ENCODE results near the gene CHMP6. TPM values are rescaled to one million over a fixed set of nuclear protein-coding genes. Genes with fewer than 3 reads are reported as not detected.

CHMP6 gene
- polyA plus RNA-seq, 3 donors = 20.3 to 44.8 (median 44.1) TPM

DNA sequence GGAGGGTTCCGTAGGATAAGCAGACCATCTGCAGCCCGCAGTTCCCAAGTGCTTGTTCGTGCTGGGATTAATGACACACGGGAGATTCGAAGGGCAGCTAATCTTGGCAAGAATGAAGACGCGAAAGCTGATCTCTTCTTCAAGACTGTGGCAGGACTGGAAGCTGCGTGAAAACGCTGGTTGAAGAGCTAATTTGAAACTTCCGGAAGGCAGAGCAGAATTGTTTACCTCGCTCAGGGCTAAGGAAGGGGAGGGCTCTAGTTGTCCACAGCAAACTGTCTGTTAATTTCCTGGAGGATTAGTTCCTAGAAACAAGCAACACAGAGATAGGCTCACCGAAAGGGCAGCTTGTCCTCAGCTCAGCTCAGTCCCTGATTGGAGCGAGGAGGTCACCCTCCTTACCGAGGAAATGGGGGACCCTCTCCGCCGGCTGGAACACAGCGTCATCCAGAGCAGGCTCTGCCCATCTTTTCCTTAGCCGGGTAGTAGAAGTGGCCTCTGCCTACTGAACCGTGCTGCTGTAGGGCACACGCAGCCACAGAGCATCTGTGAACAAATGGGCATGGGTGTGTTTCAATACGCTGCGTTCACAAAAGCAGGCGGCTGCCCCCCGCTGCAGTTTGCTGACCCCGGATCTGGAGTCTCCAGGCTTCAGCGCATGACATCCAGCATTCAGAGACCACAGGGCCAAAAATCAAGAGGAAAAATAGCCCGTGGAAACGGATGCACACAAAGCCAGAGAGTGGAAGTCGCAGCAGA lies 26.6 kb downstream of the CHMP6 start:
- Histone ChIP-seq H3K4me3 (replicated peaks in 1 of 3; ENCODE audit: low read depth in 2 of 3, low read length in 3 of 3) (peak overlapping the region; percentile 39 to 74 (median 55)), H3K9me3 (replicated peaks in 1 of 2; ENCODE audit: control insufficient read depth in 1 of 2, insufficient read depth in 1 of 2, low read length in 2 of 2) (peaks cover 0 to 5% of the 10 kb centered on the region in 2 donors), H3K4me1 (ENCODE audit: control insufficient read depth in 1 of 2, insufficient read depth in 2 of 2, low read length in 2 of 2) (peaks cover 13 to 22% of the 10 kb centered on the region in 2 donors), H3K9ac (ENCODE audit: insufficient read depth, low read length, poor library complexity, severe bottlenecking) (peak overlapping the region; percentile 62), H4K20me1 (ENCODE audit: insufficient read depth, low read length) (no peaks in the 10 kb centered on the region), H3K4me2 (replicated peaks; ENCODE audit: extremely low read depth, low read length, poor library complexity, severe bottlenecking) (peak overlapping the region; percentile 75), H3K27ac (ENCODE audit: low read depth in 1 of 2, low read length in 2 of 2) (peak overlapping the region; percentile 37 to 77), H3K36me3 (replicated peaks in 1 of 2; ENCODE audit: control insufficient read depth in 1 of 2, insufficient read depth in 2 of 2, low read length in 2 of 2) (no peaks in the 10 kb centered on the region), H3K27me3 (ENCODE audit: control insufficient read depth in 2 of 2, insufficient read depth in 2 of 2, low read length in 2 of 2) (no peaks in the 10 kb centered on the region), H3K79me2 (ENCODE audit: insufficient read depth, low read length) (no peaks in the 10 kb centered on the region), H2AFZ (ENCODE audit: insufficient read depth, low read depth, low read length, poor library complexity, severe bottlenecking) (peak overlapping the region; percentile 90)
- H3K36me3 Mint-ChIP-seq = no peaks in the 10 kb centered on the region
- H3K4me1 Mint-ChIP-seq = peaks cover 23% of the 10 kb centered on the region
- peak in 2 of 3 donors; percentile 17 to 21 for DNase-seq
- peak overlapping the region; percentile 80 to 93 (median 90) for H3K27ac Mint-ChIP-seq
- H3K4me3 Mint-ChIP-seq = peak overlapping the region; percentile 80 to 98
- intact Hi-C loops (cut with micrococcal nuclease) = no loop called here
- peaks cover 6 to 9% (median 7%) of the 10 kb centered on the region in 3 donors for H3K27me3 Mint-ChIP-seq (ENCODE audit: low read depth in 3 of 3)
- H3K9me3 Mint-ChIP-seq = peaks cover 0 to 7% (median 5%) of the 10 kb centered on the region in 7 donors
- WGBS (ENCODE audit: insufficient coverage) = 1% methylated on average over 26 of the region's 29 CpGs
- TF ChIP-seq, protein P1, sequence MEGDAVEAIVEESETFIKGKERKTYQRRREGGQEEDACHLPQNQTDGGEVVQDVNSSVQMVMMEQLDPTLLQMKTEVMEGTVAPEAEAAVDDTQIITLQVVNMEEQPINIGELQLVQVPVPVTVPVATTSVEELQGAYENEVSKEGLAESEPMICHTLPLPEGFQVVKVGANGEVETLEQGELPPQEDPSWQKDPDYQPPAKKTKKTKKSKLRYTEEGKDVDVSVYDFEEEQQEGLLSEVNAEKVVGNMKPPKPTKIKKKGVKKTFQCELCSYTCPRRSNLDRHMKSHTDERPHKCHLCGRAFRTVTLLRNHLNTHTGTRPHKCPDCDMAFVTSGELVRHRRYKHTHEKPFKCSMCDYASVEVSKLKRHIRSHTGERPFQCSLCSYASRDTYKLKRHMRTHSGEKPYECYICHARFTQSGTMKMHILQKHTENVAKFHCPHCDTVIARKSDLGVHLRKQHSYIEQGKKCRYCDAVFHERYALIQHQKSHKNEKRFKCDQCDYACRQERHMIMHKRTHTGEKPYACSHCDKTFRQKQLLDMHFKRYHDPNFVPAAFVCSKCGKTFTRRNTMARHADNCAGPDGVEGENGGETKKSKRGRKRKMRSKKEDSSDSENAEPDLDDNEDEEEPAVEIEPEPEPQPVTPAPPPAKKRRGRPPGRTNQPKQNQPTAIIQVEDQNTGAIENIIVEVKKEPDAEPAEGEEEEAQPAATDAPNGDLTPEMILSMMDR (IDR thresholded peaks at IDR 0.05) = no peak

DNA sequence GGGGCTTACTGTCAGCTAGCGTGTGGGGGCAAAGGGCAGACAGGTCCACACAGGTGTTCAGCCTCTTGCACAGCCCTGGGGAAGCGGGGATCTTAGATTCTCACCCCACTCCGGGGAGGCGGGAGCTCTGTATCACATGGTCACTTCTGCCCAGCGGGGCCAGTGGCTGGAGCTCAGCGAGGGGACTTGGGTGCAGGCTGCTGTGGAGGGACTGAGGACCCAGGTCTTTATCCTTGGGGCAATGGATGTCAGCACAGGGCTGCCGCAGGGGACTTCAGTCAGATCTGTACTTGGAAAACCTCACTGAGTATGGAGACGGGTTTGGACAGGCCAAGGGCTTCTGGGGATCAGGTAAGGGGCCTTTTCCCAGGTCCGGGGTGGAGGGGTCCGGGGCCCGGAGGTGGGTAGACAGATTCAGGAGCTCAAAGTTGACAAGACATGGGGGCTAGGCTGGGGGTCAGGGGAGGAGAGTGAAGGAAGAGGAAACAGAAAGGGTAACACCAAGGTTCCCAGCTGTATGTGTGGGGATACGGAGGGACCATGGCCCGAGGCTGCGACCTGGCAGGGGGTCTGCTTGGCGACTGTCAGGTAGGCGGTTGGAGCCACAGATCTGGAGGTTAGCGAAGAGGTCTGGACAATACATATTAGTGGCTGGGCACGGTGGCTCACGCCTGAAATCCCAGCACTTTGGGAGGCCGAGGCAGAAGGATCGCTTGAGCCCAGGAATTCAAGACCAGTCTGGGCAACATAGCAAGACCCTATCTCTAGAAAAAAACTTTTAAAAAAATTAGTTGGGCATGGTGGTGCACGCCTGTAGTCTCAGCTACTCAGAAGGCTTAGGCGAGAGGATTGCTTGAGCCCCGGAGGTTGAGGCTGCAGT lies 28.2 kb downstream of the CHMP6 start:
- H3K4me1 Mint-ChIP-seq = peaks cover 29% of the 10 kb centered on the region
- TF ChIP-seq, protein P1 (IDR thresholded peaks at IDR 0.05) = no peak
- H3K4me2 ChIP-seq (replicated peaks; ENCODE audit: extremely low read depth, low read length, poor library complexity, severe bottlenecking) = no peak overlapping the region
- H3K27ac Mint-ChIP-seq = no peak overlapping the region
- H3K36me3 ChIP-seq (replicated peaks in 1 of 2; ENCODE audit: control insufficient read depth in 1 of 2, insufficient read depth in 2 of 2, low read length in 2 of 2) = no peaks in the 10 kb centered on the region
- no peak overlapping the region for H2AFZ ChIP-seq (ENCODE audit: insufficient read depth, low read depth, low read length, poor library complexity, severe bottlenecking)
- H3K9ac ChIP-seq (ENCODE audit: insufficient read depth, low read length, poor library complexity, severe bottlenecking) = no peak overlapping the region
- H3K4me3 Mint-ChIP-seq = no peak overlapping the region
- no peaks in the 10 kb centered on the region for H3K36me3 Mint-ChIP-seq
- H3K79me2 ChIP-seq (ENCODE audit: insufficient read depth, low read length) = no peaks in the 10 kb centered on the region
- peaks cover 0 to 5% of the 10 kb centered on the region in 2 donors for H3K9me3 ChIP-seq (replicated peaks in 1 of 2; ENCODE audit: control insufficient read depth in 1 of 2, insufficient read depth in 1 of 2, low read length in 2 of 2)
- no peak overlapping the region for H3K27ac ChIP-seq (ENCODE audit: low read depth in 1 of 2, low read length in 2 of 2)
- H3K4me3 ChIP-seq (replicated peaks in 1 of 3; ENCODE audit: low read depth in 2 of 3, low read length in 3 of 3) = no peak overlapping the region
- H3K9me3 Mint-ChIP-seq = peaks cover 0 to 7% (median 5%) of the 10 kb centered on the region in 7 donors
- 91% methylated on average over 20 of the region's 24 CpGs for WGBS (ENCODE audit: insufficient coverage)
- DNase-seq = no peak
- H3K27me3 ChIP-seq (ENCODE audit: control insufficient read depth in 2 of 2, insufficient read depth in 2 of 2, low read length in 2 of 2) = no peaks in the 10 kb centered on the region
- H3K27me3 Mint-ChIP-seq (ENCODE audit: low read depth in 3 of 3) = peaks cover 7 to 18% (median 11%) of the 10 kb centered on the region in 3 donors
- intact Hi-C loops (cut with micrococcal nuclease) = loop anchor here in 1 of 2 donors (5.0 kb wide), 1 partner anchor 82 kb away; no protein-coding TSS in a partner anchor
- peaks cover 19 to 31% of the 10 kb centered on the region in 2 donors for H3K4me1 ChIP-seq (ENCODE audit: control insufficient read depth in 1 of 2, insufficient read depth in 2 of 2, low read length in 2 of 2)
- H4K20me1 ChIP-seq (ENCODE audit: insufficient read depth, low read length) = no peaks in the 10 kb centered on the region

All from CD14-positive monocyte (primary cell).